CD4-positive, alpha-beta memory T cell (primary cell): Measurements from ENCODE around the gene AMIGO3. TPM values are rescaled to one million over a fixed set of nuclear protein-coding genes. Genes with fewer than 3 reads are reported as not detected.

ENCODE experiments used
- CTCF ChIA-PET: fragments of 350-600 bp; sonication (Branson Sonifier 250); formaldehyde crosslinking; loops from one replicate; lab custom pipeline; 2021; ENCODE audit warnings: inconsistent platforms; ENCODE audit not compliant: partially characterized antibody; lab: Charles Lee
- POLR2A ChIA-PET: fragments of 350-600 bp; sonication (Branson Sonifier 250); formaldehyde crosslinking; loops from one replicate; lab custom pipeline; 2021; ENCODE audit not compliant: partially characterized antibody; lab: Charles Lee
- DNase-seq, 5 donors: peaks; one replicate each; pipeline versions ENCODE4 v3.0.0 to v3.0.0-alpha.2; 2020 to 2022; ENCODE audit warnings: mixed read lengths in 1 of 5
- H3K27ac ChIP-seq: one replicate; pipeline ENCODE4 v1.7.0; 2013; ENCODE audit warnings: low read depth, low read length
- H3K27me3 ChIP-seq: 2 replicates; pipeline ENCODE4 v1.7.0; 2013; ENCODE audit warnings: mild to moderate bottlenecking, low read length, moderate library complexity; ENCODE audit not compliant: insufficient read depth
- H3K36me3 ChIP-seq: 2 replicates; pipeline ENCODE4 v1.7.0; 2013; ENCODE audit warnings: mild to moderate bottlenecking, low read length, moderate library complexity; ENCODE audit not compliant: insufficient read depth
- H3K4me1 ChIP-seq: 2 replicates; pipeline ENCODE4 v1.7.0; 2013; ENCODE audit warnings: mild to moderate bottlenecking, low read length, moderate library complexity; ENCODE audit not compliant: insufficient read depth
- H3K4me3 ChIP-seq, 2 donors: one replicate each; pipeline ENCODE4 v1.7.0; 2013; ENCODE audit warnings: low read length in 2 of 2, mild to moderate bottlenecking in 1 of 2
- H3K9me3 ChIP-seq, 2 donors: one replicate each; pipeline ENCODE4 v1.7.0; 2013; ENCODE audit warnings: low read length in 2 of 2, control low read depth in 1 of 2; ENCODE audit not compliant: control insufficient read depth in 1 of 2
- H3K27ac Mint-ChIP-seq, 7 donors: one replicate each; pipeline ENCODE4 v1.8.0; 2020 to 2021; ENCODE audit warnings: mixed read lengths in 7 of 7, mild to moderate bottlenecking in 6 of 7, inconsistent platforms in 3 of 7, moderate library complexity in 3 of 7
- H3K27me3 Mint-ChIP-seq, 2 donors: one replicate each; pipeline ENCODE4 v1.8.0; 2020 to 2021; ENCODE audit warnings: mixed read lengths in 2 of 2
- H3K36me3 Mint-ChIP-seq, 2 donors: one replicate each; pipeline ENCODE4 v1.8.0; 2020 to 2021; ENCODE audit warnings: mixed read lengths in 2 of 2, inconsistent platforms in 1 of 2, mild to moderate bottlenecking in 1 of 2
- H3K4me1 Mint-ChIP-seq, 4 donors: one replicate each; pipeline ENCODE4 v1.8.0; 2020 to 2021; ENCODE audit warnings: mixed read lengths in 4 of 4, mild to moderate bottlenecking in 1 of 4
- H3K4me3 Mint-ChIP-seq, 8 donors: one replicate each; pipeline ENCODE4 v1.8.0; 2020 to 2021; ENCODE audit warnings: mixed read lengths in 8 of 8, mild to moderate bottlenecking in 7 of 8, moderate library complexity in 6 of 8, inconsistent platforms in 3 of 8
- H3K9me3 Mint-ChIP-seq, 8 donors: one replicate each; pipeline ENCODE4 v1.8.0; 2020 to 2021; ENCODE audit warnings: mixed read lengths in 8 of 8, mild to moderate bottlenecking in 5 of 8, inconsistent platforms in 3 of 8, moderate library complexity in 1 of 8
- intact Hi-C: fragments of 100-400 bp; cut with micrococcal nuclease; formaldehyde crosslinking; loops from one replicate; pipeline ENCODE4 v1.15.1; 2023
- polyA plus RNA-seq, 2 donors: library from polyadenylated mRNA; unstranded; fragments of 300-500 nt; fragmentation: Illumina TruSeq; gene quantifications; one replicate each; pipeline ENCODE4 v1.2.3, GENCODE V29; 2021
- total RNA-seq, 2 experiments: library from RNA; stranded (reverse); gene quantifications; one replicate each; pipeline ENCODE4 v1.2.3, GENCODE V29; 2021

AMIGO3 gene
- total RNA-seq: not detected
- polyA plus RNA-seq: not detected

- peaks cover 0 to 39% of the 10 kb centered on the region in 2 donors for H3K36me3 Mint-ChIP-seq
- ChIA-PET CTCF (interaction anchor here (0.6 to 2.7 kb wide), 6 partner anchors 10 to 180 kb away, joined by 3 to 9 read pairs (median 4); partner anchors contain the start of gene INKA1), POLR2A (interaction anchor here (0.9 to 3.0 kb wide), 12 partner anchors 13 to 707 kb away, joined by 3 to 24 read pairs (median 4); partner anchors contain the start of genes INKA1, IP6K1, TRAIP and UBA7)
- intact Hi-C loops: loop anchor here (2.0 kb wide), 2 partner anchors 31 to 83 kb away; partner anchors contain the start of genes INKA1, MST1 and RNF123
- peaks cover 0 to 2% (median 0%) of the 10 kb centered on the region in 8 donors for H3K9me3 Mint-ChIP-seq
- no peaks in the 10 kb centered on the region for H3K9me3 ChIP-seq
- H3K27ac Mint-ChIP-seq: peak within 1 kb of the TSS; percentile 92 to 96 (median 94)
- peak within 1 kb of the TSS; percentile 90 to 97 (median 92) for H3K4me3 Mint-ChIP-seq
- no peaks in the 10 kb centered on the region for H3K27me3 ChIP-seq
- H3K27me3 Mint-ChIP-seq: no peaks in the 10 kb centered on the region
- H3K36me3 ChIP-seq: peaks cover 15% of the 10 kb centered on the region
- peak within 1 kb of the TSS; percentile 50 for H3K27ac ChIP-seq
- peak within 1 kb of the TSS; percentile 47 to 74 for H3K4me3 ChIP-seq
- H3K4me1 ChIP-seq: peaks cover 27% of the 10 kb centered on the region
- peaks cover 14 to 49% (median 26%) of the 10 kb centered on the region in 4 donors for H3K4me1 Mint-ChIP-seq
- DNase-seq: peak; percentile 86 to 95 (median 89)
Measured at GRCh38 chr3:49719214-49719884, at the start of gene AMIGO3. AMIGO3 (minus strand) TSS chr3:49719684; CDS start chr3:49719465, 219 bp downstream.

GRCh38 chr3:49763981-49764380 lies 44.5 kb upstream of the AMIGO3 start:
- peaks cover 8 to 26% (median 12%) of the 10 kb centered on the region in 4 donors for H3K4me1 Mint-ChIP-seq
- no peaks in the 10 kb centered on the region for H3K27me3 Mint-ChIP-seq
- no peaks in the 10 kb centered on the region for H3K4me1 ChIP-seq
- peaks cover 4 to 9% of the 10 kb centered on the region in 2 donors for H3K36me3 Mint-ChIP-seq
- no peak overlapping the region for H3K4me3 Mint-ChIP-seq
- no peaks in the 10 kb centered on the region for H3K27me3 ChIP-seq
- H3K9me3 ChIP-seq: no peaks in the 10 kb centered on the region
- no peak overlapping the region for H3K4me3 ChIP-seq
- intact Hi-C loops: no loop called here
- H3K36me3 ChIP-seq: no peaks in the 10 kb centered on the region
- ChIA-PET CTCF (no interaction called here), POLR2A (interaction anchor here (1.0 kb wide), 1 partner anchor 22 kb away, joined by 3 read pairs; the partner anchor contains the start of gene IP6K1)
- DNase-seq: no peak
- H3K27ac ChIP-seq: no peak overlapping the region
- no peaks in the 10 kb centered on the region for H3K9me3 Mint-ChIP-seq
- no peak overlapping the region for H3K27ac Mint-ChIP-seq

- Histone ChIP-seq H3K27me3 (no peaks in the 10 kb centered on the region), H3K4me3 (no peak overlapping the region), H3K36me3 (no peaks in the 10 kb centered on the region), H3K9me3 (no peaks in the 10 kb centered on the region), H3K4me1 (no peaks in the 10 kb centered on the region), H3K27ac (no peak overlapping the region)
- H3K9me3 Mint-ChIP-seq: no peaks in the 10 kb centered on the region
- no peak overlapping the region for H3K27ac Mint-ChIP-seq
- H3K4me1 Mint-ChIP-seq: peaks cover 18 to 27% (median 20%) of the 10 kb centered on the region in 4 donors
- intact Hi-C loops: no loop called here
- POLR2A ChIA-PET: no interaction called here
- no peak for DNase-seq
- H3K4me3 Mint-ChIP-seq: no peak overlapping the region
- no peaks in the 10 kb centered on the region for H3K27me3 Mint-ChIP-seq
- CTCF ChIA-PET: no interaction called here
- peaks cover 4 to 7% of the 10 kb centered on the region in 2 donors for H3K36me3 Mint-ChIP-seq
Measured at GRCh38 chr3:49761661-49762060, 42.2 kb upstream of the AMIGO3 start.

GRCh38 chr3:49759226-49759625 lies 39.7 kb upstream of the AMIGO3 start:
- no peak overlapping the region for H3K27ac ChIP-seq
- H3K36me3 ChIP-seq: no peaks in the 10 kb centered on the region
- POLR2A ChIA-PET: no interaction called here
- no peak for DNase-seq
- no peaks in the 10 kb centered on the region for H3K9me3 ChIP-seq
- H3K4me1 Mint-ChIP-seq: peaks cover 24 to 36% (median 31%) of the 10 kb centered on the region in 4 donors
- no peaks in the 10 kb centered on the region for H3K9me3 Mint-ChIP-seq
- H3K4me1 ChIP-seq: peaks cover 5% of the 10 kb centered on the region
- H3K27ac Mint-ChIP-seq: peak overlapping the region in 2 of 7 donors; percentile 34 to 43
- intact Hi-C loops: no loop called here
- peaks cover 0 to 5% of the 10 kb centered on the region in 2 donors for H3K36me3 Mint-ChIP-seq
- CTCF ChIA-PET: interaction anchor here (0.8 kb wide), 1 partner anchor 10 kb away, joined by 3 read pairs; no protein-coding TSS in a partner anchor
- no peak overlapping the region for H3K4me3 ChIP-seq
- H3K27me3 ChIP-seq: no peaks in the 10 kb centered on the region
- no peak overlapping the region for H3K4me3 Mint-ChIP-seq
- no peaks in the 10 kb centered on the region for H3K27me3 Mint-ChIP-seq

- Histone ChIP-seq H3K9me3 (no peaks in the 10 kb centered on the region), H3K4me3 (no peak overlapping the region), H3K36me3 (no peaks in the 10 kb centered on the region), H3K27ac (no peak overlapping the region), H3K4me1 (peaks cover 10% of the 10 kb centered on the region), H3K27me3 (no peaks in the 10 kb centered on the region)
- no peaks in the 10 kb centered on the region for H3K27me3 Mint-ChIP-seq
- H3K4me3 Mint-ChIP-seq: no peak overlapping the region
- POLR2A ChIA-PET: no interaction called here
- DNase-seq: no peak
- H3K27ac Mint-ChIP-seq: no peak overlapping the region
- peaks cover 33 to 50% (median 40%) of the 10 kb centered on the region in 4 donors for H3K4me1 Mint-ChIP-seq
- no peaks in the 10 kb centered on the region for H3K9me3 Mint-ChIP-seq
- intact Hi-C loops: no loop called here
- H3K36me3 Mint-ChIP-seq: peaks cover 0 to 8% of the 10 kb centered on the region in 2 donors
- CTCF ChIA-PET: interaction anchor here (0.7 to 1.5 kb wide), 2 partner anchors 13 to 16 kb away, joined by 3 read pairs; no protein-coding TSS in a partner anchor
Measured at GRCh38 chr3:49757197-49757596, 37.7 kb upstream of the AMIGO3 start.

GRCh38 chr3:49756036-49756435 lies 36.6 kb upstream of the AMIGO3 start:
- DNase-seq: no peak
- peaks cover 10% of the 10 kb centered on the region for H3K4me1 ChIP-seq
- peaks cover 0 to 10% of the 10 kb centered on the region in 2 donors for H3K36me3 Mint-ChIP-seq
- no peak overlapping the region for H3K4me3 Mint-ChIP-seq
- H3K36me3 ChIP-seq: no peaks in the 10 kb centered on the region
- H3K9me3 ChIP-seq: no peaks in the 10 kb centered on the region
- H3K4me1 Mint-ChIP-seq: peaks cover 33 to 50% (median 40%) of the 10 kb centered on the region in 4 donors
- no peak overlapping the region for H3K27ac ChIP-seq
- H3K27ac Mint-ChIP-seq: peak overlapping the region in 2 of 7 donors; percentile 17 to 38
- H3K4me3 ChIP-seq: no peak overlapping the region
- intact Hi-C loops: no loop called here
- no peaks in the 10 kb centered on the region for H3K27me3 ChIP-seq
- CTCF ChIA-PET: no interaction called here
- H3K9me3 Mint-ChIP-seq: no peaks in the 10 kb centered on the region
- no peaks in the 10 kb centered on the region for H3K27me3 Mint-ChIP-seq
- POLR2A ChIA-PET: no interaction called here

- peak overlapping the region in 3 of 7 donors; percentile 36 to 75 (median 57) for H3K27ac Mint-ChIP-seq
- H3K4me1 Mint-ChIP-seq: peaks cover 35 to 51% (median 44%) of the 10 kb centered on the region in 4 donors
- Histone ChIP-seq H3K4me1 (peaks cover 10% of the 10 kb centered on the region), H3K4me3 (no peak overlapping the region), H3K36me3 (no peaks in the 10 kb centered on the region), H3K9me3 (no peaks in the 10 kb centered on the region), H3K27ac (no peak overlapping the region), H3K27me3 (no peaks in the 10 kb centered on the region)
- intact Hi-C loops: no loop called here
- ChIA-PET CTCF (no interaction called here), POLR2A (no interaction called here)
- no peak for DNase-seq
- H3K27me3 Mint-ChIP-seq: no peaks in the 10 kb centered on the region
- no peaks in the 10 kb centered on the region for H3K9me3 Mint-ChIP-seq
- no peak overlapping the region for H3K4me3 Mint-ChIP-seq
- H3K36me3 Mint-ChIP-seq: peaks cover 0 to 12% of the 10 kb centered on the region in 2 donors
Measured at GRCh38 chr3:49754536-49754935, 35.1 kb upstream of the AMIGO3 start.
